PC-3 (cell line): Measurements from ENCODE around the gene PRKN. TPM values are rescaled to one million over a fixed set of nuclear protein-coding genes. Genes with fewer than 3 reads are reported as not detected.
A peak's percentile ranks its signal among the peaks of the same experiment; 100 is the strongest.

Experiments
- ATAC-seq: fragments of 200-7000 bp; cut with Tn5 transposase; 2 replicates; pipeline ENCODE4 v1.9.1; 2020; ENCODE audit warnings: mild to moderate bottlenecking, moderate library complexity
- BruUV-seq: library from RNA; stranded (reverse); fragments of 400-500 nt; replicated peaks from 2 replicates; lab custom pipeline; 2021; lab: Mats Ljungman, UMichigan
- CTCF ChIA-PET: fragments of 300-600 bp; sonication (Branson Sonifier 250); formaldehyde crosslinking; loops from one replicate; lab custom pipeline; 2022; ENCODE audit warnings: antibody characterized with exemption; lab: Charles Lee
- POLR2A ChIA-PET: fragments of 300-600 bp; sonication (Branson Sonifier 250); formaldehyde crosslinking; loops from one replicate; lab custom pipeline; 2022; ENCODE audit warnings: antibody characterized with exemption; ENCODE audit not compliant: unreplicated experiment; lab: Charles Lee
- DNase-seq: peaks from one replicate; pipeline ENCODE4 v3.0.0-alpha.2; 2015
- H2AFZ ChIP-seq: fragments of 300-600 bp; sonication (generic); 2 replicates; pipeline ENCODE4 v1.6.0; 2016; ENCODE audit warnings: antibody characterized with exemption, low read length
- H3F3A ChIP-seq: fragments of 300-600 bp; sonication (generic); one replicate; pipeline ENCODE4 v1.6.0; 2017; ENCODE audit warnings: antibody characterized with exemption, low read length, control low read depth, mild to moderate bottlenecking; ENCODE audit not compliant: unreplicated experiment
- H3K27ac ChIP-seq: fragments of 300-600 bp; sonication (generic); 2 replicates; pipeline ENCODE4 v1.5.1; 2016; ENCODE audit warnings: mild to moderate bottlenecking, low read length
- H3K27me3 ChIP-seq: fragments of 300-600 bp; sonication (generic); 2 replicates; pipeline ENCODE4 v1.6.1; 2016; ENCODE audit warnings: low read length, mixed read lengths
- H3K36me3 ChIP-seq: fragments of 300-600 bp; sonication (generic); 2 replicates; pipeline ENCODE4 v1.6.1; 2016; ENCODE audit warnings: low read depth, mixed run types, low read length, mixed read lengths
- H3K4me1 ChIP-seq: fragments of 300-600 bp; sonication (generic); 2 replicates; pipeline ENCODE4 v1.5.1; 2016; ENCODE audit warnings: low read length; ENCODE audit not compliant: insufficient read depth
- H3K4me2 ChIP-seq: fragments of 300-600 bp; sonication (generic); 2 replicates; pipeline ENCODE4 v1.6.0; 2016; ENCODE audit warnings: low read length
- H3K4me3 ChIP-seq: fragments of 300-600 bp; sonication (generic); 2 replicates; pipeline ENCODE4 v1.5.1; 2016; ENCODE audit warnings: mild to moderate bottlenecking, low read length, mixed read lengths
- H3K79me2 ChIP-seq: fragments of 300-600 bp; sonication (generic); 2 replicates; pipeline ENCODE4 v1.6.1; 2017; ENCODE audit warnings: low read length, mixed read lengths
- H3K9ac ChIP-seq: fragments of 300-600 bp; sonication (generic); 2 replicates; pipeline ENCODE4 v1.6.0; 2016; ENCODE audit warnings: mild to moderate bottlenecking, low read length
- H3K9me2 ChIP-seq: fragments of 300-600 bp; sonication (generic); replicated peaks from 2 replicates; pipeline ENCODE4 v1.6.1; 2016; ENCODE audit warnings: mixed run types, low read length, mixed read lengths
- H3K9me3 ChIP-seq: fragments of 300-600 bp; sonication (generic); 2 replicates; pipeline ENCODE4 v1.6.1; 2016; ENCODE audit warnings: low read length, mixed read lengths
- H4K20me1 ChIP-seq: fragments of 300-600 bp; sonication (generic); 2 replicates; pipeline ENCODE4 v1.6.1; 2016; ENCODE audit warnings: low read length, mixed read lengths
- CTCF ChIP-seq: fragments of 300-600 bp; sonication (generic); conservative IDR thresholded peaks from 2 replicates; pipeline ENCODE4 v1.5.1; 2017; ENCODE audit warnings: antibody characterized with exemption, low read depth, mild to moderate bottlenecking, low read length
- EZH2 ChIP-seq: fragments of 300-600 bp; sonication (generic); IDR thresholded peaks from one replicate; pipeline ENCODE4 v1.6.1; 2017; ENCODE audit warnings: antibody characterized with exemption, mild to moderate bottlenecking, low read length; ENCODE audit not compliant: unreplicated experiment
- EZH2phosphoT487 ChIP-seq: fragments of 300-600 bp; sonication (generic); IDR thresholded peaks from 2 replicates; pipeline ENCODE4 v1.6.1; 2018; ENCODE audit warnings: mild to moderate bottlenecking, antibody characterized with exemption, low read length, borderline replicate concordance
- intact Hi-C: fragments of 100-400 bp; cut with micrococcal nuclease; formaldehyde crosslinking; loops from 2 replicates; pipeline ENCODE4 v1.9.0; 2023
- total RNA-seq: library from RNA; depleted of rRNA; stranded (reverse); fragments of >200 nt; gene quantifications from 2 replicates; pipeline ENCODE4 v1.2.3, GENCODE V29; 2014

PRKN gene
- total RNA-seq, 1 experiment from 2014 or later, result not detected

GRCh38 chr6:161745594-161746141 lies 981.9 kb downstream of the PRKN start:
- POLR2A ChIA-PET, result no interaction called here
- Histone ChIP-seq H3K4me1 (peaks cover 6% of the 10 kb centered on the region; the same call in 1 of the 2 replicates), H3K36me3 (no peaks in the 10 kb centered on the region), H3K9me2 (no peaks in the 10 kb centered on the region), H3K27me3 (0 out of 2 replicates have a peak, but pooled peaks cover 2% of the 10 kb centered on the region), H3K4me3 (peak overlapping the region; percentile 45; the same call in 1 of the 2 replicates), H3K79me2 (no peaks in the 10 kb centered on the region), H2AFZ (peak overlapping the region; percentile 44; the same call in 1 of the 2 replicates), H4K20me1 (no peaks in the 10 kb centered on the region), H3K27ac (no peak overlapping the region), H3K4me2 (peak overlapping the region; percentile 64), H3K9ac (no peak overlapping the region), H3K9me3 (no peaks in the 10 kb centered on the region), H3F3A (no peaks in the 10 kb centered on the region)
- DNase-seq (no peak), ATAC-seq (no peak)
- no TSS peak for BruUV-seq
- CTCF ChIA-PET, result no interaction called here
- intact Hi-C loops, result no loop called here
- no peak for TF ChIP-seq EZH2
- TF ChIP-seq CTCF, result no peak
- no peak for TF ChIP-seq EZH2phosphoT487

- Histone ChIP-seq H2AFZ (no peak overlapping the region), H3K27me3 (0 out of 2 replicates have a peak, but pooled peaks cover 2% of the 10 kb centered on the region), H3K36me3 (no peaks in the 10 kb centered on the region), H3K4me2 (no peak overlapping the region), H3K4me1 (0 out of 2 replicates have a peak, but pooled peaks cover under 1% of the 10 kb centered on the region), H3K9ac (no peak overlapping the region), H3K4me3 (no peak overlapping the region), H3K9me2 (no peaks in the 10 kb centered on the region), H3K27ac (no peak overlapping the region), H3K9me3 (no peaks in the 10 kb centered on the region), H3F3A (no peaks in the 10 kb centered on the region), H3K79me2 (no peaks in the 10 kb centered on the region), H4K20me1 (no peaks in the 10 kb centered on the region)
- DNase-seq (no peak), ATAC-seq (no peak)
- TF ChIP-seq EZH2 (no peak), CTCF (no peak), EZH2phosphoT487 (no peak)
- ChIA-PET CTCF (no interaction called here), POLR2A (no interaction called here)
- no TSS peak for BruUV-seq
- intact Hi-C loops, result no loop called here
Measured at GRCh38 chr6:161745128-161745527, 982.4 kb downstream of the PRKN start.

GRCh38 chr6:161744211-161745067 lies 983.1 kb downstream of the PRKN start:
- no peak overlapping the region for H3K4me3 ChIP-seq
- ChIA-PET CTCF (no interaction called here), POLR2A (no interaction called here)
- no peaks in the 10 kb centered on the region for H4K20me1 ChIP-seq
- TF ChIP-seq CTCF (no peak), EZH2 (no peak), EZH2phosphoT487 (no peak)
- BruUV-seq, result no TSS peak
- no peak overlapping the region for H3K4me2 ChIP-seq
- no peaks in the 10 kb centered on the region for H3K4me1 ChIP-seq
- intact Hi-C loops, result no loop called here
- H3F3A ChIP-seq, result no peaks in the 10 kb centered on the region
- 0 out of 2 replicates have a peak, but pooled peaks cover 2% of the 10 kb centered on the region for H3K27me3 ChIP-seq
- no peaks in the 10 kb centered on the region for H3K9me2 ChIP-seq
- no peaks in the 10 kb centered on the region for H3K36me3 ChIP-seq
- H3K9ac ChIP-seq, result no peak overlapping the region
- H2AFZ ChIP-seq, result no peak overlapping the region
- H3K9me3 ChIP-seq, result no peaks in the 10 kb centered on the region
- H3K27ac ChIP-seq, result no peak overlapping the region
- DNase-seq (no peak), ATAC-seq (no peak)
- H3K79me2 ChIP-seq, result no peaks in the 10 kb centered on the region
